ENCODE data around the gene RPS21.

DNA sequence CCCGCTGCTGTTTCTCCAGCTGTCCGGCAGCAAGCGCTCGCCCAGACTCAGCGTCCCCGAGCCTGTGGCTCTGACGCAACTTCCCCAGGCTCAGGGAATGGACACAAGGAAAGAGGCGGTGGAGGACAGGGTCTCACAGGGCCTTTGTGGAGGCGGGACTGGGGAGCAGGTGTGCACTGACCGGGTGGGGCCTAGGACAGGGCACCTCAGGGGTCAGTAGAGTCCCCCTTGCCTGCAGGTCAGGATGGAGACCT, 39.8 kb upstream of the RPS21 start:
- TF ChIP-seq ZFP30 (CRISPR knock-in tag; IDR thresholded peaks at IDR 0.05) (no peak), ESRRG (CRISPR knock-in tag; IDR thresholded peaks at IDR 0.05) (no peak), ZNF8 (CRISPR knock-in tag; IDR thresholded peaks at IDR 0.05) (no peak), BACH2 (CRISPR knock-in tag; IDR thresholded peaks at IDR 0.05; ENCODE audit: borderline replicate concordance) (no peak), ZNF70 (CRISPR knock-in tag; IDR thresholded peaks at IDR 0.05) (no peak), ZFP3 (CRISPR knock-in tag; IDR thresholded peaks at IDR 0.05) (no peak)
- TF ChIP-seq, protein P1, sequence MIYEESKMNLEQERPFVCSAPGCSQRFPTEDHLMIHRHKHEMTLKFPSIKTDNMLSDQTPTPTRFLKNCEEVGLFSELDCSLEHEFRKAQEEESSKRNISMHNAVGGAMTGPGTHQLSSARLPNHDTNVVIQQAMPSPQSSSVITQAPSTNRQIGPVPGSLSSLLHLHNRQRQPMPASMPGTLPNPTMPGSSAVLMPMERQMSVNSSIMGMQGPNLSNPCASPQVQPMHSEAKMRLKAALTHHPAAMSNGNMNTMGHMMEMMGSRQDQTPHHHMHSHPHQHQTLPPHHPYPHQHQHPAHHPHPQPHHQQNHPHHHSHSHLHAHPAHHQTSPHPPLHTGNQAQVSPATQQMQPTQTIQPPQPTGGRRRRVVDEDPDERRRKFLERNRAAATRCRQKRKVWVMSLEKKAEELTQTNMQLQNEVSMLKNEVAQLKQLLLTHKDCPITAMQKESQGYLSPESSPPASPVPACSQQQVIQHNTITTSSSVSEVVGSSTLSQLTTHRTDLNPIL (CRISPR knock-in tag; IDR thresholded peaks at IDR 0.05; ENCODE audit: low read depth), result no peak
- TF ChIP-seq, protein P2, sequence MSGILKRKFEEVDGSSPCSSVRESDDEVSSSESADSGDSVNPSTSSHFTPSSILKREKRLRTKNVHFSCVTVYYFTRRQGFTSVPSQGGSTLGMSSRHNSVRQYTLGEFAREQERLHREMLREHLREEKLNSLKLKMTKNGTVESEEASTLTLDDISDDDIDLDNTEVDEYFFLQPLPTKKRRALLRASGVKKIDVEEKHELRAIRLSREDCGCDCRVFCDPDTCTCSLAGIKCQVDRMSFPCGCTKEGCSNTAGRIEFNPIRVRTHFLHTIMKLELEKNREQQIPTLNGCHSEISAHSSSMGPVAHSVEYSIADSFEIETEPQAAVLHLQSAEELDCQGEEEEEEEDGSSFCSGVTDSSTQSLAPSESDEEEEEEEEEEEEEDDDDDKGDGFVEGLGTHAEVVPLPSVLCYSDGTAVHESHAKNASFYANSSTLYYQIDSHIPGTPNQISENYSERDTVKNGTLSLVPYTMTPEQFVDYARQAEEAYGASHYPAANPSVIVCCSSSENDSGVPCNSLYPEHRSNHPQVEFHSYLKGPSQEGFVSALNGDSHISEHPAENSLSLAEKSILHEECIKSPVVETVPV (CRISPR knock-in tag; IDR thresholded peaks at IDR 0.05), result no peak
- TF ChIP-seq, protein P3, sequence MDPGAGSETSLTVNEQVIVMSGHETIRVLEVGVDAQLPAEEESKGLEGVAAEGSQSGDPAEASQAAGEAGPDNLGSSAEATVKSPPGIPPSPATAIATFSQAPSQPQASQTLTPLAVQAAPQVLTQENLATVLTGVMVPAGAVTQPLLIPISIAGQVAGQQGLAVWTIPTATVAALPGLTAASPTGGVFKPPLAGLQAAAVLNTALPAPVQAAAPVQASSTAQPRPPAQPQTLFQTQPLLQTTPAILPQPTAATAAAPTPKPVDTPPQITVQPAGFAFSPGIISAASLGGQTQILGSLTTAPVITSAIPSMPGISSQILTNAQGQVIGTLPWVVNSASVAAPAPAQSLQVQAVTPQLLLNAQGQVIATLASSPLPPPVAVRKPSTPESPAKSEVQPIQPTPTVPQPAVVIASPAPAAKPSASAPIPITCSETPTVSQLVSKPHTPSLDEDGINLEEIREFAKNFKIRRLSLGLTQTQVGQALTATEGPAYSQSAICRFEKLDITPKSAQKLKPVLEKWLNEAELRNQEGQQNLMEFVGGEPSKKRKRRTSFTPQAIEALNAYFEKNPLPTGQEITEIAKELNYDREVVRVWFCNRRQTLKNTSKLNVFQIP (CRISPR knock-in tag; IDR thresholded peaks at IDR 0.05; ENCODE audit: borderline replicate concordance, low read depth), result no peak

All from SK-N-SH treated with all-trans-retinoic acid at 6 μM for 48 hours (cell line).